GM21423 (cell line): ENCODE data around the gene SLC2A8.

Experiments
- ATAC-seq: cut with Tn5 transposase; IDR thresholded peaks from one replicate; pipeline ENCODE4 v1.9.1; 2021; ENCODE audit warnings: mild to moderate bottlenecking, moderate library complexity; ENCODE audit not compliant: unreplicated experiment

SLC2A8 gene

GRCh38 chr9:127455324-127455992, 58.5 kb downstream of the SLC2A8 start:
- ATAC-seq, result no peak

DNA sequence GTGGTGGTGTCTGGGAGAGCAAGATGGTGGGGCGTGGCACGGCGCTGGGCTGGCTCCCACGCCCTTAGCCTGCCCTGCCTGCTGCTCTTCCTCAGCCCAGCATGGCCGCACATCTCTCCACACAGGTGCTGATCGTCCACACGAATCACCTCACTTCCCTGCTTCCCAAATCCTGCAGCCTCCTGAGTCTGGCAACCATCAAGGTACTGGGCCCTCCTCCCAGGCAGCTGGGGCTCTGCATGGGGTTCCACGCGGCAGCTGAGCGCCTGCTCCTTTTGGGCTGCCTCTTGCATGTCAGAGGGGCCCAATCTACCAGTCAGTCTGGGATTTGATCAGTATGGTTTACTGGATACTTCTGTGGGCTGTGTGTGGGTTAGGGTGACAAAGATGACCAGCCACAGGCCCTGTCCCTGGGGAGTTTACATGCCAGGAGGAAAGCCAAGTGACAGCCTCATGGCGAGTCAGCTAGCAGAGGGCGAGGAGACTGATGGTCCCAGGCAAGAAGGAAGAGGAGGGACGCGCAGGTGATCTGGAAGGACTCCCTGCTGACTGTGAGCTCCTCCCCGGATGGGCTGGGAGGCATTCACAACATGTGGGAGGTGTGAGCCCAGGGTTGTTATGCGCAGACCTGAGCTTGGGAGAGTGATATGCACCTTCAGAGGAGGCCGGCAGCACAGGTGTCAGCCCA, 60.4 kb downstream of the SLC2A8 start:
- ATAC-seq, result no peak
